ENCODE measurements around the gene PLCL2. TPM values are rescaled to one million over a fixed set of nuclear protein-coding genes. Genes with fewer than 3 reads are reported as not detected.

PLCL2 gene
- total RNA-seq, 1 experiment from 2014 or later = 32.1 TPM

GRCh38 chr3:16866571-16866970, 18.2 kb upstream of the PLCL2 start:
- H3K79me2 ChIP-seq (ENCODE audit: insufficient read depth, low read length) = no peaks in the 10 kb centered on the region
- no peak overlapping the region for H3K23ac ChIP-seq (ENCODE audit: insufficient read length, low read depth, low read length)
- no peaks in the 10 kb centered on the region for H3K79me1 ChIP-seq (ENCODE audit: insufficient read depth, low read depth, low read length, poor library complexity, severe bottlenecking)
- Mint-ChIP-seq H3K4me1 (no peaks in the 10 kb centered on the region), H3K9me3 (peaks cover 4 to 5% of the 10 kb centered on the region in 2 experiments; a peak in 4 of 5 replicates), H3K27ac (no peak overlapping the region), H3K36me3 (ENCODE audit: insufficient read depth in 1 of 3, low read depth in 3 of 3) (peaks cover 0 to 2% (median 0%) of the 10 kb centered on the region in 3 experiments; a peak in 1 of 7 replicates), H3K27me3 (ENCODE audit: low read depth) (peaks cover 3% of the 10 kb centered on the region; the same call in 1 of the 2 replicates), H3K4me3 (no peak overlapping the region)
- H3K4me2 ChIP-seq (ENCODE audit: insufficient read depth, insufficient read length, low read length) = no peak overlapping the region
- no peaks in the 10 kb centered on the region for H4K20me1 ChIP-seq (ENCODE audit: control insufficient read depth, insufficient read depth, insufficient read length)
- H4K5ac ChIP-seq (ENCODE audit: insufficient read length, low read depth, low read length) = no peak overlapping the region
- no peak overlapping the region for H3K18ac ChIP-seq (ENCODE audit: insufficient read length, low read depth, low read length)
- WGBS (ENCODE audit: extremely low coverage, insufficient read length, low lambda C conversion rate) = no CpG with 5 or more reads among the region's 3 CpGs
- no peak overlapping the region for H3K14ac ChIP-seq (ENCODE audit: insufficient read depth, low read length)
- H3K27me3 ChIP-seq (ENCODE audit: insufficient read depth, low read length) = no peaks in the 10 kb centered on the region
- no peak overlapping the region for H3K9ac ChIP-seq (ENCODE audit: extremely low read depth, insufficient read length, low read length)
- H4K91ac ChIP-seq (ENCODE audit: insufficient read length, low read depth, low read length) = no peak overlapping the region
- no peak overlapping the region for H3K56ac ChIP-seq (ENCODE audit: insufficient read length, low read depth, low read length)
- H2BK120ac ChIP-seq (ENCODE audit: low read depth, low read length, poor library complexity, severe bottlenecking) = no peak overlapping the region
- H3K23me2 ChIP-seq (ENCODE audit: insufficient read length, low read depth, low read length, poor library complexity, severe bottlenecking) = no peaks in the 10 kb centered on the region
- H2BK15ac ChIP-seq (ENCODE audit: low read depth, low read length) = no peak overlapping the region
- no peak overlapping the region for H3K27ac ChIP-seq (ENCODE audit: insufficient read length, low read depth, low read length)
- H3K9me3 ChIP-seq (ENCODE audit: control insufficient read depth, low read depth, low read length) = no peaks in the 10 kb centered on the region
- H4K8ac ChIP-seq (replicated peaks; ENCODE audit: insufficient read length, low read depth, low read length) = no peak overlapping the region
- no peak overlapping the region for H3T11ph ChIP-seq (ENCODE audit: low read length)
- no peak overlapping the region for H2BK20ac ChIP-seq (ENCODE audit: low read depth, low read length, poor library complexity, severe bottlenecking)
- H2BK12ac ChIP-seq (ENCODE audit: insufficient read length, low read depth, low read length) = no peak overlapping the region
- no peaks in the 10 kb centered on the region for H3K4me1 ChIP-seq (ENCODE audit: insufficient read depth, low read length)
- H2AK5ac ChIP-seq (ENCODE audit: insufficient read length, low read length) = no peak overlapping the region
- H2AFZ ChIP-seq (ENCODE audit: low read length) = no peak overlapping the region
- no peak overlapping the region for H3K4ac ChIP-seq (ENCODE audit: low read depth, low read length)
- no peak for DNase-seq
- H2BK5ac ChIP-seq (ENCODE audit: insufficient read length, low read length) = no peak overlapping the region
- TF ChIP-seq, protein P1, sequence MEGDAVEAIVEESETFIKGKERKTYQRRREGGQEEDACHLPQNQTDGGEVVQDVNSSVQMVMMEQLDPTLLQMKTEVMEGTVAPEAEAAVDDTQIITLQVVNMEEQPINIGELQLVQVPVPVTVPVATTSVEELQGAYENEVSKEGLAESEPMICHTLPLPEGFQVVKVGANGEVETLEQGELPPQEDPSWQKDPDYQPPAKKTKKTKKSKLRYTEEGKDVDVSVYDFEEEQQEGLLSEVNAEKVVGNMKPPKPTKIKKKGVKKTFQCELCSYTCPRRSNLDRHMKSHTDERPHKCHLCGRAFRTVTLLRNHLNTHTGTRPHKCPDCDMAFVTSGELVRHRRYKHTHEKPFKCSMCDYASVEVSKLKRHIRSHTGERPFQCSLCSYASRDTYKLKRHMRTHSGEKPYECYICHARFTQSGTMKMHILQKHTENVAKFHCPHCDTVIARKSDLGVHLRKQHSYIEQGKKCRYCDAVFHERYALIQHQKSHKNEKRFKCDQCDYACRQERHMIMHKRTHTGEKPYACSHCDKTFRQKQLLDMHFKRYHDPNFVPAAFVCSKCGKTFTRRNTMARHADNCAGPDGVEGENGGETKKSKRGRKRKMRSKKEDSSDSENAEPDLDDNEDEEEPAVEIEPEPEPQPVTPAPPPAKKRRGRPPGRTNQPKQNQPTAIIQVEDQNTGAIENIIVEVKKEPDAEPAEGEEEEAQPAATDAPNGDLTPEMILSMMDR (conservative IDR thresholded peaks at IDR 0.05) = no peak
